ENCODE data around the gene TMEM208. TPM values are rescaled to one million over a fixed set of nuclear protein-coding genes. Genes with fewer than 3 reads are reported as not detected.

Gene TMEM208
- total RNA-seq: 10 to 100 TPM; 24.4 to 36.0 (median 31.7) TPM

DNA sequence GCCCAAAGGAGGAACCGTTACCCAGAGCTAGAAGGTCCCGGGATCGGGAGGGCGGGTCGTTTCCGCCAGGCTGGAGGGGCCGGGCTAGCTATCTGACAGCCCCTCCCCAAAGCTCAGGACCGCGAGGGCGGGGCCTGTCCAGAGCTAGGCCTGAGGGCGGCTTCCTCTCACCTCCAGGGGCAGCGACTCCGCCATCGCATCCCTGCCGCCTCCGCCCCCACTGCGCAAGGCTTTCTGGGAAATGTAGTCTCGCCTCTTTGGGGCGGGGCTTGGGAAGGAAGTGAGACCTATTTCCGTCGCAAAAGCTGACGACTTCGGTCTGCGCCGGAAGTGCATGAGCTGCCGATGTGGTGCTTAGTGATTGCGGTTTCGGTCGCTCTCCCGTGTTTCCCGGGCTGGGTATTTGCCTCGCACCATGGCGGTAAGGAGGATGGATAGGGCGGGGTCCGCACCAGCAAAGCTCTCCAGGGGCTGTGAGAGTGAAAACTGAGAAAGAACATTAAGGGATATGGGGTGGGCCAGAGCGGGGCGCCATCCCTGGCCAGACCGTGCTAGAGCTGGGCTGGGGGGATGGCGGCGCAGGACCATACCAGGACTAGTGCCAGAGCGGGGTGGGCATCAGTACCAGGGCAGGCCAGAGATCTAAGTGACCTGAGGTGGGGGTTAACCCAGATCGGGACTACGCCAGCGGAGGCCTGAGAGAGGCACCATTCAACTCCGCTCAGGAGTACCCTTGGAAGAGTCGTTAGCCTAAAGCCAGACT is at the start of gene TMEM208:
Gene TMEM208 (plus strand): TSS at position 327 of the 763 bp plus-strand sequence. CDS start 89 bp downstream, at position 416.
- Histone ChIP-seq H3K4me3 (peak within 1 kb of the TSS; percentile 81 to 98 (median 92)), H3K4me1 (peaks cover 14 to 34% (median 18%) of the 10 kb centered on the region in 3 donors), H3K36me3 (peaks cover 25 to 40% (median 25%) of the 10 kb centered on the region in 3 donors), H3K27ac (peak within 1 kb of the TSS; percentile 83 to 92 (median 88)), H3K27me3 (no peaks in the 10 kb centered on the region), H3K9me3 (no peaks in the 10 kb centered on the region)
- WGBS, 2 donors: 1 to 2% methylated on average over 11 to 14 of the region's 46 CpGs
- DNase-seq: peak; percentile 93
- peak in 2 of 6 experiments; percentile 13 to 59 for TF ChIP-seq CTCF (IDR thresholded peaks at IDR 0.05)
- TF ChIP-seq POLR2A (IDR thresholded peaks at IDR 0.05): peak in 3 of 4 donors; percentile 20 to 78 (median 50)
- intact Hi-C loops (cut with DNase I): no loop called here

DNA sequence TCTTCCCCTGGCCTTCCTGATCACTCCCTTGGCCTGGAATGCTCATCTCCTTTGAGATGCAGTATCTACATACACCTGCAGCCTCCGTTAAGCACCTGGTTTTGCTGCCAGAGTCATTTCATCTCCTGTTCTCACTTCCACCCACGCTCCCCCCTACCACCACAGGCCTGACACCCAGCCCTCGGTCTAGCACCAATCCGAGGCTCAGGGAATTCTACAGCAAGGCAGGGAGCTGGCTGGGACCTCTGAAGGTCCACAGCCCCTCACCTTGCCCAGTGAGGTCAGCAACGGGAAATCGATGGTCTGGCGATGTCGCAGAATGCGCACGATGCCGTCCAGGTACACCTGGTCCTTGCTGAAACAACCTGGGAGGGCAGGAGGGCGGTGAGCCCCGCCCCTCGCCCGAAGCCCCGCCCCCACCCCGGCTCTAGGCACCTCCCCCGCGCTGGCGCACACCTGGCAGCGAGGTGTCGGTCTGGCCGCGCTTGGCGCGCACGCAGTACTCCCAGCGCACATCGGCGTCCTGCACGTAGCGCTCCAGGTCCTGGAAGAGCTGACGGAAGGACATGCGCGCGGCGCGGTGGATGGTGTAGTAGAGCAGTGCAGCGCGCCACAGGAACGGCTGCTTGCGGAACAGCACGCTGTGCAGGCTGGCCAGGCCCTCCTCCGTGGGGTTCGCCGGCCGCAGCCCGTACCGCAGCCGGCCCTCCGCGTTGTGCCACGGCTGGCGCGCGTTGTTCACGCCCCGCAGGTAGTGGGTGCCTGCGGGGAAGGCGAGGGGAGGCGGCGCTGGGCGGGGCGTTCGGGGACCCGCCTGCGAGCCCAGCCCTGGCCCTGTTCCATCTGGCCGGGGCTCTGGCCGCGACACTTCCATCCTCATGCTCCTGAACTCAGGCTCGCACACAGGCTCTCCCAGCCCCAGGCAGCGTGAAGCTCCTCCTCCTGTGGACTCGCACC is 48.9 kb upstream of the TMEM208 start:
- no peaks in the 10 kb centered on the region for H3K27me3 ChIP-seq
- peaks cover 0 to 12% (median 0%) of the 10 kb centered on the region in 3 donors for H3K36me3 ChIP-seq
- peaks cover 48 to 100% (median 65%) of the 10 kb centered on the region in 3 donors for H3K4me1 ChIP-seq
- no peaks in the 10 kb centered on the region for H3K9me3 ChIP-seq
- 4 to 9% methylated on average over 3 to 11 of the region's 73 CpGs for WGBS, 2 donors
- TF ChIP-seq POLR2A (IDR thresholded peaks at IDR 0.05): peak in 2 of 4 donors; percentile 26 to 56
- peak in 2 of 6 experiments; percentile 20 to 28 for TF ChIP-seq CTCF (IDR thresholded peaks at IDR 0.05)
- no peak for DNase-seq
- peak overlapping the region; percentile 74 to 90 (median 84) for H3K27ac ChIP-seq
- intact Hi-C loops (cut with DNase I): no loop called here
- peak overlapping the region; percentile 38 to 70 (median 50) for H3K4me3 ChIP-seq

GRCh38 chr16:67179421-67180080 is 47.4 kb upstream of the TMEM208 start:
- intact Hi-C loops (cut with DNase I): no loop called here
- peak in 4 of 6 experiments; percentile 9 to 34 (median 20) for TF ChIP-seq CTCF (IDR thresholded peaks at IDR 0.05)
- TF ChIP-seq POLR2A (IDR thresholded peaks at IDR 0.05): no peak
- WGBS, 2 donors: 59 to 60% methylated on average over 6 to 8 of the region's 13 CpGs
- H3K27ac ChIP-seq: peak overlapping the region; percentile 74 to 90 (median 84)
- H3K36me3 ChIP-seq: peaks cover 0 to 12% (median 0%) of the 10 kb centered on the region in 3 donors
- no peaks in the 10 kb centered on the region for H3K9me3 ChIP-seq
- DNase-seq: no peak
- peaks cover 39 to 94% (median 59%) of the 10 kb centered on the region in 3 donors for H3K4me1 ChIP-seq
- no peaks in the 10 kb centered on the region for H3K27me3 ChIP-seq
- no peak overlapping the region for H3K4me3 ChIP-seq

GRCh38 chr16:67180166-67180565 is 46.8 kb upstream of the TMEM208 start:
- peaks cover 0 to 12% (median 0%) of the 10 kb centered on the region in 3 donors for H3K36me3 ChIP-seq
- TF ChIP-seq POLR2A (IDR thresholded peaks at IDR 0.05): no peak
- TF ChIP-seq CTCF (IDR thresholded peaks at IDR 0.05): no peak
- H3K4me3 ChIP-seq: no peak overlapping the region
- peaks cover 39 to 94% (median 59%) of the 10 kb centered on the region in 3 donors for H3K4me1 ChIP-seq
- H3K9me3 ChIP-seq: no peaks in the 10 kb centered on the region
- peak overlapping the region in 2 of 4 donors; percentile 88 to 90 for H3K27ac ChIP-seq
- WGBS, 2 donors: 80 to 100% methylated on average over 1 of the region's 16 CpGs
- no peak for DNase-seq
- H3K27me3 ChIP-seq: no peaks in the 10 kb centered on the region
- intact Hi-C loops (cut with DNase I): no loop called here

All from esophagus squamous epithelium (tissue), 5 donors.